GM12875 (cell line): ENCODE data around the gene SLC45A1.

Source experiments
- H3K4me3 ChIP-seq: one replicate; pipeline ENCODE4 v1.5.1; 2011; ENCODE audit warnings: low read depth, low read length, control low read depth
- TF ChIP-seq, protein P1 (sequence below): IDR thresholded peaks from 2 replicates; pipeline ENCODE4 v1.5.1; 2011; ENCODE audit warnings: low read depth, mild to moderate bottlenecking, control low read depth, inconsistent platforms, low read length, moderate library complexity, borderline replicate concordance; ENCODE audit not compliant: insufficient read depth

Gene SLC45A1

DNA sequence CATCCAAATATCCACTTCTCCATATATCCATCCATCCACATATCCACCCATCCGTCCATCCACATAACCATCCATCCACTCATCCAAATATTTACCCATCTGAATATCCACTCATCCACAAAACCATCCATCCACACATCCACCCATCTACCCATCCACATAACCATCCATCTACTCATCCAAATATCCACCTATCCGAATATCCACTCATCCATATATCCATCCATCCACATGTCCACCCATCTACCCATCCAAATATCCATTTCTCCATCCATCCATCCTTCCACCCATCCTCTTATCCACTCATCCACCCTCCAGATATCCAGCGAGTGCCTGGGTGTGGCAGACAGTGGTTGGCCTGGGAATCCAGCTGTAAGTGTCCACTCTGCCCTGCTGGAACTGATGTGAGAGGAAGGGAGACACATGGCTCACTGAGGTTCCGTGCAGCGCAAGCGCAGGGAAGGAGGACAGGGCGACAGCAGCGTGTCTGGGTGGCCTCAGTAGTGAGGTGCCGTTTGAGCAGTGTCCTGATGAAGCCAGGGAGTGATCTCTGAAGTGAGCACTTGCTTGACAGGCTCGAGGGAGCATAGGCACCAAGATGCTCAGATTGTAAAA is 27.1 kb downstream of the SLC45A1 start:
- no peak overlapping the region for H3K4me3 ChIP-seq
- TF ChIP-seq, protein P1, sequence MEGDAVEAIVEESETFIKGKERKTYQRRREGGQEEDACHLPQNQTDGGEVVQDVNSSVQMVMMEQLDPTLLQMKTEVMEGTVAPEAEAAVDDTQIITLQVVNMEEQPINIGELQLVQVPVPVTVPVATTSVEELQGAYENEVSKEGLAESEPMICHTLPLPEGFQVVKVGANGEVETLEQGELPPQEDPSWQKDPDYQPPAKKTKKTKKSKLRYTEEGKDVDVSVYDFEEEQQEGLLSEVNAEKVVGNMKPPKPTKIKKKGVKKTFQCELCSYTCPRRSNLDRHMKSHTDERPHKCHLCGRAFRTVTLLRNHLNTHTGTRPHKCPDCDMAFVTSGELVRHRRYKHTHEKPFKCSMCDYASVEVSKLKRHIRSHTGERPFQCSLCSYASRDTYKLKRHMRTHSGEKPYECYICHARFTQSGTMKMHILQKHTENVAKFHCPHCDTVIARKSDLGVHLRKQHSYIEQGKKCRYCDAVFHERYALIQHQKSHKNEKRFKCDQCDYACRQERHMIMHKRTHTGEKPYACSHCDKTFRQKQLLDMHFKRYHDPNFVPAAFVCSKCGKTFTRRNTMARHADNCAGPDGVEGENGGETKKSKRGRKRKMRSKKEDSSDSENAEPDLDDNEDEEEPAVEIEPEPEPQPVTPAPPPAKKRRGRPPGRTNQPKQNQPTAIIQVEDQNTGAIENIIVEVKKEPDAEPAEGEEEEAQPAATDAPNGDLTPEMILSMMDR = no peak

GRCh38 chr1:8345621-8346415 is 27.9 kb downstream of the SLC45A1 start:
- TF ChIP-seq, protein P1 = no peak
- H3K4me3 ChIP-seq = no peak overlapping the region

- TF ChIP-seq, protein P1 = no peak
- H3K4me3 ChIP-seq = no peak overlapping the region
These were observed 29.7 kb downstream of the SLC45A1 start for GRCh38 chr1:8347635-8348034.

DNA sequence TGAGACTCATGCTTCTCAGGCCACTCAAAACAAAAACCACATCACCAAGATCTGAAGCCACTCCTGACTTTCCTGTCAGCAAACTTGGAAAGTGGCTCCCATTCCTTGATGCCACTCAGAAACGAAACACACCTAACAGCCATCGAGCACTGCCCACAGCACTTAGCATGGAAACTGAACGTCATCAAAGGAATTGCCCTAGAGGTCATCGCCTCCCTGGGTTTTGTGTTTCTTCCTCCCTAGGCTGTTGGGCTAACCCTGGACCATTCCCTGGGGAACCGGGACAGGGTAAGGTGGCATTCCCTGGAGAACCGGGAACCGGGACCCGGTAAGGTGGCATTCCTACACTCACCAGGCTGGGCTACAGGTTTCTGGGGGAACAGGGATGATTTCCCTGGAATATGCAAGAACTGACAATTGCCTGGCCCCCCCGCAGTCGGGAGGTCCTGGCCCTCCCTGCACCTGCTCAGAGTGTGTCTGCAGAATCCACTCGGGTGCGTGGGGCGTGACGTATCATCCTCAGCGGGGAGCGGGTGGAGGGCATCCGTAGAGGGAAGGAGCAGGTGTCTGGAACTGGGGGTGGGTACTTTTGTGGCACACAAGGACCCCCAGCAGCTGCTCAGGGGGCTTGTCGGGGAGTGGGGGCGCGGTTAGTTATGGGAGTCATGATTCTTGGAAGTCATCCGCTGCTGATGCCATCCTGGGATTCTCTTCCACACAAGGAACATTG is 30.3 kb downstream of the SLC45A1 start:
- TF ChIP-seq, protein P1 = no peak
- no peak overlapping the region for H3K4me3 ChIP-seq

DNA sequence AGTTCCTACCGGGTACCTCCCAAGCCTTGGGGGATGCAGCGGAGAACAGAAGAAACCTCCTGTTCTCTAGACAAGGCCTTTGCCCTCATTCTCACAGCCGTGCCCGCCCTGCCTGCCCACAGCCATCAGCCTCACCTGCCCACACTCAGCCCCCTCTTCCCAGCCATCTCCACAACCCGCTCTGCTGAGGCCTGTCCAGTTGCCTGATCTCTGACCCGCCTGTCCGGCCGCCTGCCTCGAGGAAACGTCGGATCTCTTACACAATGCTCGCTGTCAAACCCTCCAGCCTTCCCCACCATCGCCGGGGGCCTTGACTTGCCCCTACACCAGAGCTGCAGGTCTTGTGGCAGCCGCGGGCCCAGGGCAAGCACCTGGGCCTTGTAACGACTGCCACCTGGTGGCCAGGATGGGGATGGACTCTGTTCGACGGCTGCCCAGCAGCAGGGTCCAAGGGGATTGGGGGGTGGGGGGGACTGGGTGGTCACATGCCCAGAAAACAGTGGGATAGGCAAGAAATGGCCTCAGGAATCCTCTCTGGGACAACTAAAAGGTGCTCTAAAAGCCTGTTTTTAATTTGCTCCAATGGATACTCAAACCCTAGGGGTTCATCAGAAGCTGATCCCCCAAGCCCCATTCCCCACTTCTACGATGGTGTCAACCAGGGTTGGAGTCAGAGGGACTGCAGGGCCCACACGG is 31.0 kb downstream of the SLC45A1 start:
- H3K4me3 ChIP-seq = no peak overlapping the region
- TF ChIP-seq, protein P1 = peak; percentile 86

GRCh38 chr1:8349473-8349865 is 31.6 kb downstream of the SLC45A1 start:
- TF ChIP-seq, protein P1 = no peak
- H3K4me3 ChIP-seq = no peak overlapping the region
